Fibroblast of pulmonary artery (primary cell): ENCODE results near the gene RENBP.
A peak's percentile ranks its signal among the peaks of the same experiment; 100 is the strongest.

Source experiments
- DNase-seq: peaks from one replicate; pipeline ENCODE4 v3.0.0-alpha.2; 2010; ENCODE audit warnings: low read depth
- H3K4me3 ChIP-seq: replicated peaks from 2 replicates; pipeline ENCODE4 v1.5.1; 2011; ENCODE audit warnings: low read depth, mild to moderate bottlenecking, control low read depth, low read length, moderate library complexity
- TF ChIP-seq, protein P1 (sequence below): IDR thresholded peaks from 2 replicates; pipeline ENCODE4 v1.5.1; 2011; ENCODE audit warnings: mild to moderate bottlenecking, control low read depth, low read length, inconsistent platforms; ENCODE audit errors: missing control alignments

RENBP gene

DNA sequence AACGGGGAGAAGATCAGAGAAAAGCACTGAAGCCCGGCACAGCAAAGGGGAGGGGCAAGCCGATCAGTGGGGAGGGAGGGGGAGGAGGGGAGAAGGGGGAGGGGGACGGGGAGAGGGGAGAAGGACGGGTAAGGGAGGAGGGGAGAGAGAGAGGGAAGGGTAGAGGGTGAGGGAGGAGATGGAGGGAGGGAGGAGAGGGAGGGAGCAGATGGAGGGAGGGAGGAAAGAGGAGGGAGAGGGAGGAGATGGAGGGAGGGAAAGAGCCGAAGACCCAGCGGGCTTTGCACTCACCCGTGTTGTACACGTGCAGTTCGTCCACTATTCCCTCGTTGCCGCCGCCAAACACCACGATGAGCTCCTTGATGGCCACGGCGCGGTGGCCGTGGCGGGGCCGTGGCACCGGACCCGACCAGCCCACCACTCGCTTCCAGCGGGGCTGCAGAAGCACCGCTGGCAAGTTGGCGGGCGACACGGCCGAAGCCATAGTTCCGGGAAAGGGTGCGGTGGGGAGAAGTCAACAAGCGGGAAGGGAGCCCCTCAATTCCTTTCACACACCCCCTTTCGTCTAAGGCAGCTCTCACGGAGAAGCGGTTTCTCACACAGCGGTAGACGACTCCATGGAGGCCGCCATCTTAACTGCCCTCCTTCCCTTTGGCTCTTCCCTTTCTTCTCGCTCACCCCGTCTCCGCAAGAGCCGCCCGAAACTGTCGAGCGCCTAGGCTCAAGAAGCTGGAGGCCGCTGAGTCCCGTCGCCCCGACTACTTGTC is 26.1 kb upstream of the RENBP start:
- peak overlapping the region; percentile 89 for H3K4me3 ChIP-seq
- peak; percentile 74 for DNase-seq
- TF ChIP-seq, protein P1, sequence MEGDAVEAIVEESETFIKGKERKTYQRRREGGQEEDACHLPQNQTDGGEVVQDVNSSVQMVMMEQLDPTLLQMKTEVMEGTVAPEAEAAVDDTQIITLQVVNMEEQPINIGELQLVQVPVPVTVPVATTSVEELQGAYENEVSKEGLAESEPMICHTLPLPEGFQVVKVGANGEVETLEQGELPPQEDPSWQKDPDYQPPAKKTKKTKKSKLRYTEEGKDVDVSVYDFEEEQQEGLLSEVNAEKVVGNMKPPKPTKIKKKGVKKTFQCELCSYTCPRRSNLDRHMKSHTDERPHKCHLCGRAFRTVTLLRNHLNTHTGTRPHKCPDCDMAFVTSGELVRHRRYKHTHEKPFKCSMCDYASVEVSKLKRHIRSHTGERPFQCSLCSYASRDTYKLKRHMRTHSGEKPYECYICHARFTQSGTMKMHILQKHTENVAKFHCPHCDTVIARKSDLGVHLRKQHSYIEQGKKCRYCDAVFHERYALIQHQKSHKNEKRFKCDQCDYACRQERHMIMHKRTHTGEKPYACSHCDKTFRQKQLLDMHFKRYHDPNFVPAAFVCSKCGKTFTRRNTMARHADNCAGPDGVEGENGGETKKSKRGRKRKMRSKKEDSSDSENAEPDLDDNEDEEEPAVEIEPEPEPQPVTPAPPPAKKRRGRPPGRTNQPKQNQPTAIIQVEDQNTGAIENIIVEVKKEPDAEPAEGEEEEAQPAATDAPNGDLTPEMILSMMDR: no peak

DNA sequence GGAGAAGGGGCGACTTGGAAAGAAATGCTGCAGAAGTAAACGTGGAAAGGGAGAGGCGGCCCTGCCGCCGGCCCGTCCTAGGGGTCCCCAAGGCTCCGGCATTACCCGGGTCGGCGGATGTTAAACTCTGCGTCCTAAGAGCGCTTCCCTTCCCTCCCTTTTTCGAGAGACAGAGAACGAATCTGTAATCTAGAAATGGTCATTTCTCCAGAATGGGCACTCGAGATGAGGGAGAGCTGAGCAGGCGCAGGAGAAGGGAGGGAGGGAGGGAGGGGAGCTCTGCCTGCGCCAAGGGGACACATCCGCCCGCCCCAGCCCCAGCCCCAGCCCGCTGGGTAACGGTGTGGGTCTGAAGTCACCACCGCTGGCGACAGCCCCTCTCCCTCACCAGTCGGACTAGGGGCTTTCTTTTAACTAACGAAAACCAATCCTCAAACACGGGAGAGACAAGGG is 25.5 kb upstream of the RENBP start:
- peak overlapping the region; percentile 89 for H3K4me3 ChIP-seq
- peak; percentile 35 for DNase-seq
- TF ChIP-seq, protein P1: no peak

DNA sequence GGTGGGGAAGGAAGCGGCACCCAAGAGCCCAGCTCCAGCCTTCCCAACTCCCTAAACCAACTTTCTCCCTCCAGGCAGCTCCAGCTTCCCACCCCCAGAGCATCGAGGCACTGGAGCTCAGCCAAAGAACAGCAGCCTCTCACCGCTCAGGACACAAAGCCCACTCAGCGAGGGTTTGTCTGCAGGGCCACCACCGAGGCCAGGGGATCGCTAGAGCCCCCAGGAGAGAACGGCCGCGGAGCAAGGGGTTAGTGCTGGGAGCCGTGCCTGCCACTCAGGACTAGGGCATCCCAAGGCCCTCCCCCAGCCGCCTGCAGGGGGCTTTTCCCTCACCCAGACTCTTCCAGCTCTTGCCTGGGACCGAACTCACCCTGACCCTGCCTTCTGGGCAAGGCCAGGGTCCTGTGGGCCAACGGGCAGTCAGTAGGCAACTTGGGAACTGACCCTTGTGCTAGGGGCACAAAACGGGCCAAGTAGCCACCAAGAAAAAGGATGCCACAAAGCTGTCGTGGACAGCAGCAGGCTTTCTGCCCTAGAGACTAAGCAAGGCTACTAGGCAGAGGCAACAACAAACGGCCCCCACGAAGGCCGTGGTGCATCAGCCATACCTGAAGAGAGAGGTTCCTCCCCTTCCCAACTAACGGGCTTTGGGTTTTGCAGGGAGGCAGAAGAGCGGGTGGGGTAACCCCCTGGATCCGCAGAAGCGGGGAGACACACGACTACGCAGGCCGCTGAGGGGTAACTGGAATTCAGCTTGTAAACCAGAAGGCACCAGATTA is 24.9 kb upstream of the RENBP start:
- H3K4me3 ChIP-seq: peak overlapping the region; percentile 89
- TF ChIP-seq, protein P1: no peak
- no peak for DNase-seq

DNA sequence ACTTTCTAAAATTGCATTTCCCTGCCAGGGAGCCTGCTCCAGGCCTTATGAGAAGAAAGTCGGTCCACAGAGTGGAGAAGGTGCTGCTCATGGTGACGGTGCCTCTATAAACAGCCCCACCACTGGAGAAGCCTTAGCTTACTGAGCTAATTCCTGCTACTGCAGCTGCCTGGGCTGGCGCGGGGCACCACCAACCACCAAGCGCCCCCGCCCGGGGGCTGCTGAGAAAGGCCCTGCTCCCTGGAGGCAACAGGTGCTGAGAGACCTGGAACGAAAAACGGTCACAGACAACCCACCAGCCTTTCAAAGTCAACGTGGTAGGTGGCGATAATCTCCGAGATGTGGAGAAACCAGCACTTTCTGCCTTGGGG is 24.3 kb upstream of the RENBP start:
- TF ChIP-seq, protein P1: no peak
- no peak for DNase-seq
- peak overlapping the region; percentile 89 for H3K4me3 ChIP-seq

DNA sequence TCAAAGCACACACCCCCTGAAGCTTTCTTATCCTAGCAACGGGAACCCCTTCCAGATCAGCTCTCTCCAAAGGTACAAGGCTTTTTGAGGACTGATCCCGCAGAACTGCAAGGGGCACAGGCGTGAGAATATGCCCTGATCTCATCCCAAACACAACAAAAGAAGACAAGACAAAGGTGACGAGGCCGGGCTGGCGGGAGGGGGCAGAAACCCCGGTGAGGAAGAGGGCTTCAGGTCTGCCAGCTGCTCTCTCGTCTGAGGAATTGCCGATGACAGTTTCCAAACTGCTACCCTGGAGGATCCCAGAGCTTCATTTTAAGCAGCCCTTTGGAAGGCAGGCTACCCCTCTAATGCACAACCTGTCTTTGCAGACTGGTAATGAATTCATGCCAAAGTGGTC is 23.8 kb upstream of the RENBP start:
- peak overlapping the region; percentile 89 for H3K4me3 ChIP-seq
- TF ChIP-seq, protein P1: no peak
- DNase-seq: no peak

DNA sequence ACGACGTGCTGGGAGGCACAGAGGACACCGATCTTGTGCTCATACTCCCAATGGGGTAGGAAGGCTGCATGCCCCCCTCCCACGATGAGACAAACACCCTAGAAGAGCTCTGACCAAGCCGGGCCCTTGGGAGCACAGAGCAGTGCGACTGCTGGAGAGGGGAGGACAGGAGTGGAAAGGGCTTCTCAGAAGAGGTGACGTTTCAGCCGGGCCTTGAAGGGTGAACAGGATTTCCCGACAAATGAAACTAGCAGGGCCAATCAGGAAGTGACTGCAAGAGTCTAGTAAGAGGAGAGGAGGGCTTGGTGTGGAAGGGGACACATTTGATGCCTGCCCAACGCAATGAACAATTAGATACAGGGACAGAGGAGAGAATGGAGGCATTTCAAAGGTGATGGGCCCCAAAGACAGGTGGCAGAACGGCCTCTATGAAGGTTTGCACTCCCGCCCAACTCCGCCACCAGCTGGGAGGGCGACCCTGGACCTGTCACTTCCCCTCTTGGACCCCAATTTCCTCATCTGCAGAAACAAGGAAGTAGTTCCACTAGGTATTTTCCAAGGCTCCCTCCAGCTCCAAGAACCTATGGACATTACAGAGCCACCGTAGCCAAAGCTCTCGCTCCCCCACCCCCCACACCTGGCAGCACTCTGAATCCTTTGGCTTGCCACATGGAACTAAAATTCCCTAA is 23.2 kb upstream of the RENBP start:
- DNase-seq: no peak
- TF ChIP-seq, protein P1: no peak
- H3K4me3 ChIP-seq: no peak overlapping the region
